ENCODE data around the gene AP2A2.

Gene AP2A2

GRCh38 chr11:961921-962320 is 36.3 kb downstream of the AP2A2 start:
- H2BK5ac ChIP-seq (ENCODE audit: low read depth, low read length, poor library complexity, severe bottlenecking), result no peak overlapping the region
- no peak overlapping the region for H2BK15ac ChIP-seq (ENCODE audit: low read depth, poor library complexity, severe bottlenecking)
- no peak overlapping the region for H3K18ac ChIP-seq (ENCODE audit: low read depth in 1 of 2, low read length in 2 of 2)
- no peaks in the 10 kb centered on the region for H3K9me3 ChIP-seq (ENCODE audit: control insufficient read depth, low read length)
- no peak overlapping the region for H3K14ac ChIP-seq (ENCODE audit: low read length in 2 of 2)
- no peak overlapping the region for H2AFZ ChIP-seq (ENCODE audit: low read depth, low read length)
- H4K8ac ChIP-seq (ENCODE audit: low read length), result no peak overlapping the region
- no peak overlapping the region for H2AK5ac ChIP-seq (ENCODE audit: low read length, severe bottlenecking)
- no peak overlapping the region for H3K23ac ChIP-seq (ENCODE audit: low read length in 2 of 2)
- H2BK12ac ChIP-seq (ENCODE audit: low read length in 2 of 2), result no peak overlapping the region
- H4K91ac ChIP-seq (ENCODE audit: low read length), result no peak overlapping the region
- no peak overlapping the region for H2BK120ac ChIP-seq (ENCODE audit: low read depth, low read length)
- H3K9ac ChIP-seq (ENCODE audit: low read length), result no peak overlapping the region
- peaks cover 44% of the 10 kb centered on the region for H3K79me1 ChIP-seq (replicated peaks; ENCODE audit: low read length, poor library complexity, severe bottlenecking)
- DNase-seq, result no peak
- peaks cover 2% of the 10 kb centered on the region for H3K4me1 ChIP-seq (ENCODE audit: control insufficient read depth, insufficient read depth, low read depth, low read length)
- peaks cover 63 to 71% of the 10 kb centered on the region in 2 experiments for H3K36me3 ChIP-seq (ENCODE audit: control insufficient read depth in 1 of 2, insufficient read depth in 2 of 2, low read depth in 1 of 2, low read length in 2 of 2)
- no peaks in the 10 kb centered on the region for H3K27me3 ChIP-seq (ENCODE audit: control insufficient read depth in 1 of 2, insufficient read depth in 1 of 2, low read length in 2 of 2)
- no peak overlapping the region for H3K4ac ChIP-seq (ENCODE audit: low read depth in 1 of 2, low read length in 2 of 2)
- H3K27ac ChIP-seq (ENCODE audit: low read length, poor library complexity, severe bottlenecking), result no peak overlapping the region
- H3K4me2 ChIP-seq (ENCODE audit: low read length, poor library complexity, severe bottlenecking), result no peak overlapping the region
- no peak overlapping the region for H3K4me3 ChIP-seq (ENCODE audit: insufficient read depth in 1 of 2, low read depth in 1 of 2, low read length in 2 of 2)
- WGBS, result 93% methylated on average over 12 of the region's 12 CpGs

GRCh38 chr11:962688-963087 is 37.0 kb downstream of the AP2A2 start:
- Histone ChIP-seq H2BK12ac (ENCODE audit: low read length in 2 of 2) (no peak overlapping the region), H3K14ac (ENCODE audit: low read length in 2 of 2) (no peak overlapping the region), H2AK5ac (ENCODE audit: low read length, severe bottlenecking) (no peak overlapping the region), H3K18ac (ENCODE audit: low read depth in 1 of 2, low read length in 2 of 2) (no peak overlapping the region), H3K4ac (ENCODE audit: low read depth in 1 of 2, low read length in 2 of 2) (no peak overlapping the region), H3K79me1 (replicated peaks; ENCODE audit: low read length, poor library complexity, severe bottlenecking) (peaks cover 40% of the 10 kb centered on the region), H2BK120ac (ENCODE audit: low read depth, low read length) (no peak overlapping the region), H4K8ac (ENCODE audit: low read length) (no peak overlapping the region), H2AFZ (ENCODE audit: low read depth, low read length) (no peak overlapping the region), H3K23ac (ENCODE audit: low read length in 2 of 2) (no peak overlapping the region), H3K9me3 (ENCODE audit: control insufficient read depth, low read length) (no peaks in the 10 kb centered on the region), H3K9ac (ENCODE audit: low read length) (no peak overlapping the region), H3K4me3 (ENCODE audit: insufficient read depth in 1 of 2, low read depth in 1 of 2, low read length in 2 of 2) (no peak overlapping the region), H3K27ac (ENCODE audit: low read length, poor library complexity, severe bottlenecking) (no peak overlapping the region), H3K36me3 (ENCODE audit: control insufficient read depth in 1 of 2, insufficient read depth in 2 of 2, low read depth in 1 of 2, low read length in 2 of 2) (peaks cover 60 to 67% of the 10 kb centered on the region in 2 experiments), H3K4me1 (ENCODE audit: control insufficient read depth, insufficient read depth, low read depth, low read length) (peaks cover 2% of the 10 kb centered on the region), H3K27me3 (ENCODE audit: control insufficient read depth in 1 of 2, insufficient read depth in 1 of 2, low read length in 2 of 2) (no peaks in the 10 kb centered on the region), H2BK15ac (ENCODE audit: low read depth, poor library complexity, severe bottlenecking) (no peak overlapping the region), H2BK5ac (ENCODE audit: low read depth, low read length, poor library complexity, severe bottlenecking) (no peak overlapping the region), H3K4me2 (ENCODE audit: low read length, poor library complexity, severe bottlenecking) (no peak overlapping the region), H4K91ac (ENCODE audit: low read length) (no peak overlapping the region)
- DNase-seq, result no peak
- 95% methylated on average over 4 of the region's 5 CpGs for WGBS

- WGBS, result 99% methylated on average over 7 of the region's 7 CpGs
- no peak overlapping the region for H2BK15ac ChIP-seq (ENCODE audit: low read depth, poor library complexity, severe bottlenecking)
- no peak overlapping the region for H3K23ac ChIP-seq (ENCODE audit: low read length in 2 of 2)
- peaks cover 43% of the 10 kb centered on the region for H3K79me1 ChIP-seq (replicated peaks; ENCODE audit: low read length, poor library complexity, severe bottlenecking)
- no peak overlapping the region for H3K27ac ChIP-seq (ENCODE audit: low read length, poor library complexity, severe bottlenecking)
- H3K14ac ChIP-seq (ENCODE audit: low read length in 2 of 2), result no peak overlapping the region
- H2BK12ac ChIP-seq (ENCODE audit: low read length in 2 of 2), result no peak overlapping the region
- no peaks in the 10 kb centered on the region for H3K9me3 ChIP-seq (ENCODE audit: control insufficient read depth, low read length)
- H3K18ac ChIP-seq (ENCODE audit: low read depth in 1 of 2, low read length in 2 of 2), result no peak overlapping the region
- no peak overlapping the region for H3K4me3 ChIP-seq (ENCODE audit: insufficient read depth in 1 of 2, low read depth in 1 of 2, low read length in 2 of 2)
- H3K4ac ChIP-seq (ENCODE audit: low read depth in 1 of 2, low read length in 2 of 2), result no peak overlapping the region
- no peak overlapping the region for H2AK5ac ChIP-seq (ENCODE audit: low read length, severe bottlenecking)
- H3K4me1 ChIP-seq (ENCODE audit: control insufficient read depth, insufficient read depth, low read depth, low read length), result peaks cover 4% of the 10 kb centered on the region
- no peak overlapping the region for H4K91ac ChIP-seq (ENCODE audit: low read length)
- no peak overlapping the region for H2BK120ac ChIP-seq (ENCODE audit: low read depth, low read length)
- H3K36me3 ChIP-seq (ENCODE audit: control insufficient read depth in 1 of 2, insufficient read depth in 2 of 2, low read depth in 1 of 2, low read length in 2 of 2), result peaks cover 51 to 73% of the 10 kb centered on the region in 2 experiments
- no peak overlapping the region for H4K8ac ChIP-seq (ENCODE audit: low read length)
- no peaks in the 10 kb centered on the region for H3K27me3 ChIP-seq (ENCODE audit: control insufficient read depth in 1 of 2, insufficient read depth in 1 of 2, low read length in 2 of 2)
- H2AFZ ChIP-seq (ENCODE audit: low read depth, low read length), result no peak overlapping the region
- no peak overlapping the region for H3K9ac ChIP-seq (ENCODE audit: low read length)
- H2BK5ac ChIP-seq (ENCODE audit: low read depth, low read length, poor library complexity, severe bottlenecking), result no peak overlapping the region
- DNase-seq, result no peak
- no peak overlapping the region for H3K4me2 ChIP-seq (ENCODE audit: low read length, poor library complexity, severe bottlenecking)
Observed at GRCh38 chr11:963852-964251, 38.2 kb downstream of the AP2A2 start.

- Histone ChIP-seq H4K91ac (ENCODE audit: low read length) (no peak overlapping the region), H3K4ac (ENCODE audit: low read depth in 1 of 2, low read length in 2 of 2) (no peak overlapping the region), H2BK120ac (ENCODE audit: low read depth, low read length) (no peak overlapping the region), H3K4me3 (ENCODE audit: insufficient read depth in 1 of 2, low read depth in 1 of 2, low read length in 2 of 2) (no peak overlapping the region), H3K4me2 (ENCODE audit: low read length, poor library complexity, severe bottlenecking) (no peak overlapping the region), H2BK5ac (ENCODE audit: low read depth, low read length, poor library complexity, severe bottlenecking) (no peak overlapping the region), H2BK15ac (ENCODE audit: low read depth, poor library complexity, severe bottlenecking) (no peak overlapping the region), H3K79me1 (replicated peaks; ENCODE audit: low read length, poor library complexity, severe bottlenecking) (peaks cover 41% of the 10 kb centered on the region), H3K18ac (ENCODE audit: low read depth in 1 of 2, low read length in 2 of 2) (no peak overlapping the region), H3K9me3 (ENCODE audit: control insufficient read depth, low read length) (no peaks in the 10 kb centered on the region), H3K27ac (ENCODE audit: low read length, poor library complexity, severe bottlenecking) (no peak overlapping the region), H2BK12ac (ENCODE audit: low read length in 2 of 2) (no peak overlapping the region), H3K14ac (ENCODE audit: low read length in 2 of 2) (no peak overlapping the region), H3K27me3 (ENCODE audit: control insufficient read depth in 1 of 2, insufficient read depth in 1 of 2, low read length in 2 of 2) (no peaks in the 10 kb centered on the region), H2AFZ (ENCODE audit: low read depth, low read length) (no peak overlapping the region), H3K9ac (ENCODE audit: low read length) (no peak overlapping the region), H3K4me1 (ENCODE audit: control insufficient read depth, insufficient read depth, low read depth, low read length) (peaks cover 4% of the 10 kb centered on the region), H2AK5ac (ENCODE audit: low read length, severe bottlenecking) (no peak overlapping the region), H3K36me3 (ENCODE audit: control insufficient read depth in 1 of 2, insufficient read depth in 2 of 2, low read depth in 1 of 2, low read length in 2 of 2) (peaks cover 47 to 74% of the 10 kb centered on the region in 2 experiments), H4K8ac (ENCODE audit: low read length) (no peak overlapping the region), H3K23ac (ENCODE audit: low read length in 2 of 2) (no peak overlapping the region)
- WGBS, result 93% methylated on average over 13 of the region's 13 CpGs
- no peak for DNase-seq
Observed at GRCh38 chr11:965206-965775, 39.6 kb downstream of the AP2A2 start.

All from mesenchymal stem cell (in vitro differentiated cells and primary cell).